Breast epithelium (tissue), 4 donors: ENCODE data around the gene FERMT3. TPM values are rescaled to one million over a fixed set of nuclear protein-coding genes. Genes with fewer than 3 reads are reported as not detected.

ENCODE experiments used
- DNase-seq, 2 donors: peaks; one replicate each; pipeline ENCODE4 v3.0.0-alpha.2; 2019; ENCODE audit warnings: low spot score in 2 of 2
- H3K27ac ChIP-seq, 2 donors: fragments of 200-600 bp; sonication (generic) in 1 of 2; one replicate each; pipeline ENCODE4 v1.5.1; 2016 to 2019; ENCODE audit warnings: mild to moderate bottlenecking in 1 of 2
- H3K27me3 ChIP-seq, 2 donors: fragments of 200-600 bp; sonication (generic) in 1 of 2; one replicate each; pipeline versions ENCODE4 v1.5.1 to v1.6.0; 2017 to 2019; ENCODE audit warnings: control low read depth in 1 of 2, mild to moderate bottlenecking in 1 of 2
- H3K36me3 ChIP-seq: fragments of 200-600 bp; one replicate; pipeline ENCODE4 v1.5.1; 2019
- H3K4me1 ChIP-seq, 2 donors: fragments of 200-600 bp; sonication (generic); one replicate each; pipeline ENCODE4 v1.5.1; 2016 to 2019; ENCODE audit warnings: control low read depth in 1 of 2
- H3K4me3 ChIP-seq, 3 donors: fragments of 200-600 bp; sonication (generic); 1 replicate in 2 of 3; 2 replicates in 1 of 3; pipeline ENCODE4 v1.5.1; 2016 to 2019; ENCODE audit warnings: mild to moderate bottlenecking in 3 of 3, moderate library complexity in 2 of 3
- H3K9me3 ChIP-seq, 2 donors: fragments of 200-600 bp; sonication (generic) in 1 of 2; one replicate each; pipeline ENCODE4 v1.5.1; 2016 to 2019; ENCODE audit warnings: control low read depth in 1 of 2
- POLR2A ChIP-seq: fragments of 450-650 bp; IDR thresholded peaks from one replicate; pipeline ENCODE4 v1.6.1; 2016; ENCODE audit warnings: antibody characterized with exemption, mild to moderate bottlenecking, moderate library complexity
- POLR2AphosphoS5 ChIP-seq, 3 donors: sonication (generic); formaldehyde crosslinking; IDR thresholded peaks; one replicate each; pipeline ENCODE4 v1.6.1; 2017; ENCODE audit warnings: antibody characterized with exemption in 3 of 3
- intact Hi-C: fragments of 100-400 bp; cut with DNase I; formaldehyde crosslinking; loops from one replicate; pipeline ENCODE4 v1.15.1; 2023; ENCODE audit warnings: low total_unique reads
- total RNA-seq, 3 donors: library from RNA; depleted of rRNA; stranded (reverse); fragments of >200 nt; gene quantifications; one replicate each; pipeline ENCODE4 v1.1.0, GENCODE V29; 2016
- TF ChIP-seq, protein P1 (sequence below), 3 donors: fragments of 450-650 bp; IDR thresholded peaks; one replicate each; pipeline ENCODE4 v1.5.1; 2016 to 2017; ENCODE audit warnings: antibody characterized with exemption in 3 of 3, mild to moderate bottlenecking in 3 of 3, moderate library complexity in 3 of 3

The FERMT3 gene
- total RNA-seq, 3 donors from 2014 or later, result 14.0 to 42.2 (median 17.4) TPM

DNA sequence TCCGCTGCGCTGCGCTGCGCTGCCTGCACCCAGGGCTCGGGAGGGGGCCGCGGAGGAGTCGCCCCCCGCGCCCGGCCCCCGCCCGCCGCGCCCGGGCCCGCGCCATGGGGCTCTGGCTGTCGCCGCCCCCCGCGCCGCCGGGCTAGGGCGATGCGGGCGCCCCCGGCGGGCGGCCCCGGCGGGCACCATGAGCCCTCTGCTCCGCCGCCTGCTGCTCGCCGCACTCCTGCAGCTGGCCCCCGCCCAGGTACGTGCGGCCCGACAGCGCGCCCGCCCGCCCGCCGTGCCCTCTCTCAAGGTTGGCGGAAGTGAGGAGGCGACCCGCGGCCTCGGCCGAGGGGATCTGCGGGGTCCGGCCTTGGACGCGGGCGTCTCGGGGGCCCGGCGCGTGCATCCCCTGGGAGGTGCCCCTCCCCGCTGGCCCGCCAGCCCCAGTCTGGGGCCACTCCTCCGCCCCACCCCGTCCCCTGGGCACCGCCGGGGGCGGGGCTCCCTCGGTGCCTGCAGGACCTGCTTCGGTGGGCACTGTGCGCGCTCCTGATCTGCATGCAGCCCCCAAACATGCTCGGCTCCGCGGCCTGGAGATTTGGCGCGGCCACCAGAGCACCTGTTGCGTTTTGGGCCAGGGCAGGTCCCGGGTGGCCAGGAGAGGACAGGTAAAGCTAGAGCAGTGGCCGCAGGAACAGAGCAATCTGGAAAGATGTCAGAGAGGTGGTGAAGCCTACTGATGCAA is 28.3 kb downstream of the FERMT3 start:
- intact Hi-C loops, result no loop called here
- TF ChIP-seq POLR2AphosphoS5 (IDR thresholded peaks at IDR 0.05) (no peak), POLR2A (no peak)
- TF ChIP-seq, protein P1, sequence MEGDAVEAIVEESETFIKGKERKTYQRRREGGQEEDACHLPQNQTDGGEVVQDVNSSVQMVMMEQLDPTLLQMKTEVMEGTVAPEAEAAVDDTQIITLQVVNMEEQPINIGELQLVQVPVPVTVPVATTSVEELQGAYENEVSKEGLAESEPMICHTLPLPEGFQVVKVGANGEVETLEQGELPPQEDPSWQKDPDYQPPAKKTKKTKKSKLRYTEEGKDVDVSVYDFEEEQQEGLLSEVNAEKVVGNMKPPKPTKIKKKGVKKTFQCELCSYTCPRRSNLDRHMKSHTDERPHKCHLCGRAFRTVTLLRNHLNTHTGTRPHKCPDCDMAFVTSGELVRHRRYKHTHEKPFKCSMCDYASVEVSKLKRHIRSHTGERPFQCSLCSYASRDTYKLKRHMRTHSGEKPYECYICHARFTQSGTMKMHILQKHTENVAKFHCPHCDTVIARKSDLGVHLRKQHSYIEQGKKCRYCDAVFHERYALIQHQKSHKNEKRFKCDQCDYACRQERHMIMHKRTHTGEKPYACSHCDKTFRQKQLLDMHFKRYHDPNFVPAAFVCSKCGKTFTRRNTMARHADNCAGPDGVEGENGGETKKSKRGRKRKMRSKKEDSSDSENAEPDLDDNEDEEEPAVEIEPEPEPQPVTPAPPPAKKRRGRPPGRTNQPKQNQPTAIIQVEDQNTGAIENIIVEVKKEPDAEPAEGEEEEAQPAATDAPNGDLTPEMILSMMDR (IDR thresholded peaks at IDR 0.05), result no peak
- Histone ChIP-seq H3K27me3 (no peaks in the 10 kb centered on the region), H3K4me1 (peaks cover 8 to 16% of the 10 kb centered on the region in 2 donors), H3K9me3 (no peaks in the 10 kb centered on the region), H3K27ac (peak overlapping the region; percentile 78 to 94), H3K4me3 (peak overlapping the region; percentile 71 to 96 (median 75)), H3K36me3 (no peaks in the 10 kb centered on the region)
- no peak for DNase-seq

DNA sequence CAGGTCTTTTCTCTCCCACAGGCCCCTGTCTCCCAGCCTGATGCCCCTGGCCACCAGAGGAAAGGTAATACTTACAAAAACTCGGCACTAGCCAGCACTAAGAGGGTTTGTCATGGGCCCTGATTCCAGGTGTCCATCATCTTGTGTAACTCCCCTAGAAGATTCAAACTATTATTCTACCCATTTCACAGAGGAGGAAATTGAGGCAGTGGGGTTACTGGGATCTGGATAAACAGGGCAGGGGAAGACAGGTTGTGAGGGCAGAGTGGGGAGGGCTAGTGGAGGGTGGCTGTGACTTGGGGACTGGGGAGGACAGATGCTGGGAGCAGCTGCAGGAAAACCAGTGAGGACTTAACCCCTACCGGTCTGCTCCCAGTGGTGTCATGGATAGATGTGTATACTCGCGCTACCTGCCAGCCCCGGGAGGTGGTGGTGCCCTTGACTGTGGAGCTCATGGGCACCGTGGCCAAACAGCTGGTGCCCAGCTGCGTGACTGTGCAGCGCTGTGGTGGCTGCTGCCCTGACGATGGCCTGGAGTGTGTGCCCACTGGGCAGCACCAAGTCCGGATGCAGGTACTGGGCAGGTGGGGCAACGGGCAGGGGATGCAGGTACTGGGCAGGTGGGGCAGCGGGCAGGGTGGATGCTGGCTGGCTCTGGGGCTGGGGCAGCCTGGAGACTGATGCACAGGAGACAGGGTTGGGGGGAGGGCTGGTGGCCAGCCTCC is 29.1 kb downstream of the FERMT3 start:
- Histone ChIP-seq H3K36me3 (no peaks in the 10 kb centered on the region), H3K4me3 (peak overlapping the region; percentile 71 to 96 (median 75)), H3K9me3 (no peaks in the 10 kb centered on the region), H3K4me1 (peaks cover 12 to 16% of the 10 kb centered on the region in 2 donors), H3K27me3 (no peaks in the 10 kb centered on the region), H3K27ac (peak overlapping the region; percentile 78 to 94)
- TF ChIP-seq, protein P1 (IDR thresholded peaks at IDR 0.05), result no peak
- TF ChIP-seq POLR2AphosphoS5 (IDR thresholded peaks at IDR 0.05) (no peak), POLR2A (no peak)
- DNase-seq, result no peak
- intact Hi-C loops, result no loop called here

DNA sequence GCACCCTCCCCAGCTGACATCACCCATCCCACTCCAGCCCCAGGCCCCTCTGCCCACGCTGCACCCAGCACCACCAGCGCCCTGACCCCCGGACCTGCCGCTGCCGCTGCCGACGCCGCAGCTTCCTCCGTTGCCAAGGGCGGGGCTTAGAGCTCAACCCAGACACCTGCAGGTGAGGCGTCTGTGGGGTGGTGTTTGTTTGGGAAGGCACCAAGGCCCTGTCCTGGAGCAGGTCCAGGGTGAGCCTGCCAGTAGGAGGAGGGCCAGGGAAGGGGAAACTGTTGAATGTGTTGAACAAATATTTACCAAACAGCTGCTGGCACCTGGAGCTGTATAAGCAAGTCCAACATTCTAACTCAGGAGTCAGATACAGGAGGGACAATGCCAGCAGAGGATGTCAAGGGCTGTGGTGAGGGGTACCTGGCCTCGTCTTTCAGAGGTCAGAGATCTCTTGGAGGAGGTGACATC is 31.0 kb downstream of the FERMT3 start:
- H3K4me1 ChIP-seq, result peaks cover 12 to 16% of the 10 kb centered on the region in 2 donors
- peak; percentile 87 to 92 for DNase-seq

DNA sequence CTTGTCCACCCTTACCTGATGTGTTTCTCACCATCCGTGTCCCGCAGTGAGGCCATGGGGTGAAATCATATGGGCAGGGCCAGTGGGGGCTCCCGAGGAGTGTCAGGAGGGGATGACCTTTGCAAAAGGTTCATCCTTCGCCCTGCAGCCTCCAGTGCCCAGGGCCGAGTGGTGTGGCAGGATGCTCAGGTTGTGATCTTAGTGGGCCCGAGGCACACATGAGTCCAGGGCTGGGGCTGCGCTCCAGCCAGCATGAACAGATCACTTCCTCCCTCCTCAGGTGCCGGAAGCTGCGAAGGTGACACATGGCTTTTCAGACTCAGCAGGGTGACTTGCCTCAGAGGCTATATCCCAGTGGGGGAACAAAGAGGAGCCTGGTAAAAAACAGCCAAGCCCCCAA is 31.6 kb downstream of the FERMT3 start:
- DNase-seq, result no peak
- H3K27me3 ChIP-seq, result no peaks in the 10 kb centered on the region
- peaks cover 12 to 16% of the 10 kb centered on the region in 2 donors for H3K4me1 ChIP-seq
- no peak overlapping the region for H3K4me3 ChIP-seq
- no peaks in the 10 kb centered on the region for H3K9me3 ChIP-seq
- intact Hi-C loops, result no loop called here
- H3K27ac ChIP-seq, result peak overlapping the region; percentile 61 to 100
- TF ChIP-seq POLR2A (no peak), POLR2AphosphoS5 (IDR thresholded peaks at IDR 0.05) (no peak)
- TF ChIP-seq, protein P1 (IDR thresholded peaks at IDR 0.05), result no peak
- H3K36me3 ChIP-seq, result no peaks in the 10 kb centered on the region

More for the DNA sequence above, 31.0 kb downstream of the FERMT3 start:
- TF ChIP-seq POLR2A, result no peak
- peak in 1 of 3 donors; percentile 10 for TF ChIP-seq POLR2AphosphoS5 (IDR thresholded peaks at IDR 0.05)
- TF ChIP-seq, protein P1 (IDR thresholded peaks at IDR 0.05), result no peak
- peak overlapping the region in 2 of 3 donors; percentile 3 to 26 for H3K4me3 ChIP-seq
- peak overlapping the region; percentile 61 to 100 for H3K27ac ChIP-seq
- intact Hi-C loops, result no loop called here
- H3K27me3 ChIP-seq, result no peaks in the 10 kb centered on the region
- no peaks in the 10 kb centered on the region for H3K36me3 ChIP-seq
- H3K9me3 ChIP-seq, result no peaks in the 10 kb centered on the region

GRCh38 chr11:64238999-64239398 is 32.5 kb downstream of the FERMT3 start:
- peaks cover 6 to 12% of the 10 kb centered on the region in 2 donors for H3K4me1 ChIP-seq
- peak overlapping the region; percentile 61 to 100 for H3K27ac ChIP-seq
- no peaks in the 10 kb centered on the region for H3K27me3 ChIP-seq
- H3K36me3 ChIP-seq, result no peaks in the 10 kb centered on the region
- intact Hi-C loops, result no loop called here
- no peak overlapping the region for H3K4me3 ChIP-seq
- TF ChIP-seq POLR2A (no peak), POLR2AphosphoS5 (IDR thresholded peaks at IDR 0.05) (no peak)
- TF ChIP-seq, protein P1 (IDR thresholded peaks at IDR 0.05), result no peak
- DNase-seq, result no peak
- no peaks in the 10 kb centered on the region for H3K9me3 ChIP-seq
